Endothelial cell of umbilical vein (primary cell): ENCODE measurements around the gene MEGF11. TPM values are rescaled to one million over a fixed set of nuclear protein-coding genes. Genes with fewer than 3 reads are reported as not detected.

Experiments
- BruUV-seq: library from RNA; stranded (reverse); fragments of 400-500 nt; replicated peaks from 2 replicates; lab custom pipeline; 2021; lab: Mats Ljungman, UMichigan
- CTCF ChIA-PET: fragments of 300-600, 350-600 bp; sonication (Branson Sonifier 250); formaldehyde crosslinking; loops from one replicate; lab custom pipeline; 2021; ENCODE audit warnings: antibody characterized with exemption, inconsistent platforms; lab: Charles Lee
- POLR2A ChIA-PET: fragments of 300-600, 350-600 bp; sonication (Branson Sonifier 250); formaldehyde crosslinking; loops from one replicate; lab custom pipeline; 2021; ENCODE audit warnings: antibody characterized with exemption, inconsistent platforms; lab: Charles Lee
- DNase-seq: peaks from one replicate; pipeline ENCODE4 v3.0.0-alpha.2; 2011; ENCODE audit warnings: low read depth, low spot score
- FAIRE-seq: peaks from 2 replicates; lab custom pipeline; 2011; peaks lifted over from hg19 to GRCh38; lab: Jason Lieb, UNC
- H2AFZ ChIP-seq: 2 replicates; pipeline ENCODE4 v1.6.0; 2012; ENCODE audit warnings: low read depth, low read length, control low read depth, inconsistent platforms
- H3K27ac ChIP-seq: 2 replicates; pipeline ENCODE4 v1.5.1; 2011; ENCODE audit warnings: low read depth, mild to moderate bottlenecking, control low read depth, low read length, moderate library complexity; ENCODE audit not compliant: insufficient read depth
- H3K27me3 ChIP-seq, 2 experiments: 2 replicates each; pipeline versions ENCODE4 v1.6.0 to v1.6.1; 2011; ENCODE audit warnings: low read length in 2 of 2, mixed read lengths in 1 of 2; ENCODE audit not compliant: control insufficient read depth in 2 of 2, insufficient read depth in 2 of 2
- H3K36me3 ChIP-seq, 2 experiments: 2 replicates in 1 of 2; 3 replicates in 1 of 2; pipeline ENCODE4 v1.5.1; 2011; ENCODE audit warnings: low read length in 2 of 2, mild to moderate bottlenecking in 1 of 2, moderate library complexity in 1 of 2; ENCODE audit not compliant: control insufficient read depth in 2 of 2, insufficient read depth in 2 of 2; ENCODE audit errors: extremely low read depth in 1 of 2
- H3K4me1 ChIP-seq: 3 replicates; pipeline ENCODE4 v1.5.1; 2011; ENCODE audit warnings: mild to moderate bottlenecking, low read length; ENCODE audit not compliant: control insufficient read depth, insufficient read depth; ENCODE audit errors: extremely low read depth
- H3K4me2 ChIP-seq: 2 replicates; pipeline ENCODE4 v1.6.1; 2011; ENCODE audit warnings: low read length, control low read depth, mixed read lengths; ENCODE audit not compliant: insufficient read depth
- H3K4me3 ChIP-seq, 3 experiments: fragments of 200-600 bp in 1 of 3; sonication (generic), shearing (Covaris generic) in 1 of 3; replicated peaks in 1 of 3; 2 replicates each; pipeline ENCODE4 v1.5.1; 2011 to 2016; ENCODE audit warnings: control low read depth in 3 of 3, low read length in 3 of 3, mild to moderate bottlenecking in 2 of 3, inconsistent platforms in 1 of 3, low read depth in 1 of 3, moderate library complexity in 1 of 3; ENCODE audit not compliant: insufficient read depth in 1 of 3
- H3K79me2 ChIP-seq: 2 replicates; pipeline ENCODE4 v1.6.0; 2012; ENCODE audit warnings: low read length, inconsistent platforms; ENCODE audit not compliant: control insufficient read depth, insufficient read depth
- H3K9ac ChIP-seq: replicated peaks from 2 replicates; pipeline ENCODE3; 2011; ENCODE audit warnings: low read length, control low read depth; ENCODE audit not compliant: insufficient read depth; ENCODE audit errors: extremely low read depth
- H3K9me1 ChIP-seq: replicated peaks from 3 replicates; pipeline ENCODE4 v1.6.0; 2011; ENCODE audit warnings: mild to moderate bottlenecking, low read length; ENCODE audit not compliant: control insufficient read depth, insufficient read depth; ENCODE audit errors: extremely low read depth
- H3K9me3 ChIP-seq: replicated peaks from 2 replicates; pipeline ENCODE4 v1.5.1; 2012; ENCODE audit warnings: low read length, inconsistent platforms; ENCODE audit not compliant: control insufficient read depth, insufficient read depth
- H4K20me1 ChIP-seq: replicated peaks from 2 replicates; pipeline ENCODE3; 2011; ENCODE audit warnings: mild to moderate bottlenecking, low read length; ENCODE audit not compliant: control insufficient read depth, insufficient read depth; ENCODE audit errors: extremely low read depth
- CTCF ChIP-seq, 2 donors: IDR thresholded peaks; 1 replicate in 1 of 2; 2 replicates in 1 of 2; pipeline ENCODE4 v1.5.1; 2011; ENCODE audit warnings: low read length in 2 of 2, mild to moderate bottlenecking in 2 of 2, moderate library complexity in 2 of 2, control low read depth in 1 of 2, inconsistent platforms in 1 of 2, low read depth in 1 of 2; ENCODE audit not compliant: insufficient read depth in 1 of 2; ENCODE audit errors: extremely low read depth in 1 of 2
- EZH2 ChIP-seq: IDR thresholded peaks from 2 replicates; pipeline ENCODE4 v1.6.1; 2012; ENCODE audit warnings: borderline replicate concordance, low read depth, mild to moderate bottlenecking, moderate library complexity, low read length, inconsistent platforms; ENCODE audit not compliant: severe bottlenecking
- FOS ChIP-seq: IDR thresholded peaks from 2 replicates; pipeline ENCODE4 v1.6.1; 2011; ENCODE audit warnings: mild to moderate bottlenecking, low read length, moderate library complexity, borderline replicate concordance; ENCODE audit not compliant: insufficient read depth
- MAX ChIP-seq: IDR thresholded peaks from 2 replicates; pipeline ENCODE4 v1.6.1; 2011; ENCODE audit not compliant: insufficient read depth, insufficient read length
- MYC ChIP-seq: IDR thresholded peaks from one replicate; pipeline ENCODE4 v1.6.1; 2011; ENCODE audit warnings: mild to moderate bottlenecking, low read depth, low read length
- POLR2A ChIP-seq: IDR thresholded peaks from 2 replicates; pipeline ENCODE4 v1.6.1; 2012; ENCODE audit warnings: low read depth, mild to moderate bottlenecking, control low read depth, low read length
- dilution Hi-C: fragments of 300-500 bp; cut with MboI; formaldehyde crosslinking; loops from one replicate; pipeline ENCODE4 v1.15.0; 2019; ENCODE audit warnings: low sequenced_read_pairs; ENCODE audit not compliant: extremely low pct_ligation_motif_present
- intact Hi-C: fragments of 100-400 bp; cut with micrococcal nuclease; formaldehyde crosslinking; loops from one replicate; pipeline ENCODE4 v1.10.0; 2022
- polyA plus RNA-seq, 4 experiments: library from polyadenylated mRNA; depleted of rRNA in 3 of 4; stranded (reverse) in 3 of 4; unstranded in 1 of 4; fragments of >200 nt; gene quantifications; 2 replicates each; pipeline versions ENCODE4 v1.2.1 to v1.2.3, GENCODE V29; 2011 to 2012; ENCODE audit warnings: missing spikeins in 1 of 4
- total RNA-seq: library from RNA; stranded (reverse); gene quantifications from 2 replicates; pipeline ENCODE4 v1.2.3, GENCODE V29; 2021

MEGF11 gene
- total and polyA plus RNA-seq, 2 donors (not counting 3 experiments of a cell fraction or from before 2014, with no cell fraction given): not detected

- H3K4me1 ChIP-seq: no peaks in the 10 kb centered on the region
- POLR2A ChIA-PET: no interaction called here
Observed at GRCh38 chr15:65969865-65970816, 283.4 kb downstream of the MEGF11 start.

More at GRCh38 chr15:65969865-65970816, 283.4 kb downstream of the MEGF11 start:
- Histone ChIP-seq H4K20me1 (no peaks in the 10 kb centered on the region), H3K4me3 (no peak overlapping the region), H3K9ac (no peak overlapping the region), H3K27ac (no peak overlapping the region), H3K9me1 (no peaks in the 10 kb centered on the region), H2AFZ (no peak overlapping the region), H3K4me2 (no peak overlapping the region), H3K27me3 (peaks cover 17 to 23% of the 10 kb centered on the region in 2 experiments), H3K36me3 (no peaks in the 10 kb centered on the region), H3K79me2 (no peaks in the 10 kb centered on the region), H3K9me3 (no peaks in the 10 kb centered on the region)
- intact Hi-C loops: no loop called here
- TF ChIP-seq FOS: no peak
- no peak for TF ChIP-seq EZH2
- no peak for TF ChIP-seq POLR2A
- no peak for TF ChIP-seq MAX
- TF ChIP-seq MYC: no peak
- TF ChIP-seq CTCF (IDR thresholded peaks at IDR 0.05; ENCODE audit: extremely low read depth in 1 of 2, insufficient read depth in 1 of 2, low read depth in 1 of 2, low read length in 2 of 2): no peak
- CTCF ChIA-PET: no interaction called here
- no peak for FAIRE-seq
- no TSS peak for BruUV-seq
- DNase-seq: no peak
- dilution Hi-C loops: no loop called here
